Measurements from ENCODE around the gene ANO10.

GRCh38 chr3:43649365-43649968 lies 27.7 kb upstream of the ANO10 start:
- no peak for TF ChIP-seq POLR2A (IDR thresholded peaks at IDR 0.05)
- TF ChIP-seq, protein P1, sequence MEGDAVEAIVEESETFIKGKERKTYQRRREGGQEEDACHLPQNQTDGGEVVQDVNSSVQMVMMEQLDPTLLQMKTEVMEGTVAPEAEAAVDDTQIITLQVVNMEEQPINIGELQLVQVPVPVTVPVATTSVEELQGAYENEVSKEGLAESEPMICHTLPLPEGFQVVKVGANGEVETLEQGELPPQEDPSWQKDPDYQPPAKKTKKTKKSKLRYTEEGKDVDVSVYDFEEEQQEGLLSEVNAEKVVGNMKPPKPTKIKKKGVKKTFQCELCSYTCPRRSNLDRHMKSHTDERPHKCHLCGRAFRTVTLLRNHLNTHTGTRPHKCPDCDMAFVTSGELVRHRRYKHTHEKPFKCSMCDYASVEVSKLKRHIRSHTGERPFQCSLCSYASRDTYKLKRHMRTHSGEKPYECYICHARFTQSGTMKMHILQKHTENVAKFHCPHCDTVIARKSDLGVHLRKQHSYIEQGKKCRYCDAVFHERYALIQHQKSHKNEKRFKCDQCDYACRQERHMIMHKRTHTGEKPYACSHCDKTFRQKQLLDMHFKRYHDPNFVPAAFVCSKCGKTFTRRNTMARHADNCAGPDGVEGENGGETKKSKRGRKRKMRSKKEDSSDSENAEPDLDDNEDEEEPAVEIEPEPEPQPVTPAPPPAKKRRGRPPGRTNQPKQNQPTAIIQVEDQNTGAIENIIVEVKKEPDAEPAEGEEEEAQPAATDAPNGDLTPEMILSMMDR (IDR thresholded peaks at IDR 0.05): no peak

Measured in heart left ventricle (tissue), 13 donors.